K562 (cell line): ENCODE results near the gene HDLBP. TPM values are rescaled to one million over a fixed set of nuclear protein-coding genes. Genes with fewer than 3 reads are reported as not detected.

Experiments used
- C11orf30 ChIP-seq: fragments of 450-650 bp; IDR thresholded peaks from 2 replicates; pipeline ENCODE4 v1.6.1; 2016; ENCODE audit warnings: low read depth, mild to moderate bottlenecking
- CBFB ChIP-seq: sonication (generic); formaldehyde crosslinking; IDR thresholded peaks from 2 replicates; pipeline ENCODE4 v1.4.0; 2020; ENCODE audit warnings: mild to moderate bottlenecking, missing genetic modification reagents
- CHD4 ChIP-seq: fragments of 200-600 bp; sonication (generic); IDR thresholded peaks from 3 replicates; pipeline ENCODE4 v1.6.1; 2012; ENCODE audit warnings: low read depth, mild to moderate bottlenecking, mixed read lengths, low read length, inconsistent platforms; ENCODE audit not compliant: insufficient read depth, insufficient replicate concordance, poor library complexity, severe bottlenecking
- ERF ChIP-seq: fragments of 450-650 bp; formaldehyde crosslinking; IDR thresholded peaks from 2 replicates; pipeline ENCODE4 v1.4.0; 2020; ENCODE audit warnings: mild to moderate bottlenecking, mixed read lengths
- GABPA ChIP-seq: fragments of 200-800 bp; sonication (Bioruptor generic); conservative IDR thresholded peaks from 2 replicates; pipeline ENCODE4 v1.6.1; 2016; ENCODE audit warnings: low read depth, missing genetic modification characterization, missing compliant biosample characterization
- GTF2A2 ChIP-seq: IDR thresholded peaks from 2 replicates; pipeline ENCODE4 v1.6.1; 2016; ENCODE audit warnings: mild to moderate bottlenecking, missing genetic modification characterization, missing compliant biosample characterization
- MCM2 ChIP-seq: fragments of 450-650 bp; IDR thresholded peaks from 2 replicates; pipeline ENCODE4 v1.6.1; 2017; ENCODE audit warnings: low read depth, mild to moderate bottlenecking
- NCOA6 ChIP-seq: fragments of 450-650 bp; IDR thresholded peaks from 2 replicates; pipeline ENCODE4 v1.6.1; 2017; ENCODE audit warnings: mild to moderate bottlenecking
- PTRF ChIP-seq: fragments of 450-650 bp; IDR thresholded peaks from 2 replicates; pipeline ENCODE4 v1.6.1; 2016; ENCODE audit warnings: mild to moderate bottlenecking, missing genetic modification characterization, missing compliant biosample characterization
- TOE1 ChIP-seq, 2 experiments: fragments of 450-650 bp in 1 of 2; sonication (generic) in 1 of 2; formaldehyde crosslinking in 1 of 2; IDR thresholded peaks; 2 replicates each; pipeline versions ENCODE4 v1.7.1 to v1.8.0; 2016 to 2022; ENCODE audit warnings: borderline replicate concordance in 2 of 2, mild to moderate bottlenecking in 2 of 2, antibody characterized with exemption in 1 of 2, inconsistent platforms in 1 of 2, low read depth in 1 of 2, missing genetic modification reagents in 1 of 2, moderate library complexity in 1 of 2
- ZFX ChIP-seq: sonication (generic); formaldehyde crosslinking; IDR thresholded peaks from 2 replicates; pipeline ENCODE4 v1.8.0; 2022; ENCODE audit warnings: mild to moderate bottlenecking, missing genetic modification reagents, moderate library complexity
- ZNF134 ChIP-seq: fragments of 250-450 bp; sonication (Bioruptor Pico); conservative IDR thresholded peaks from 2 replicates; pipeline ENCODE4 v1.4.0; 2020
- ZNF140 ChIP-seq: fragments of 250-450 bp; sonication (Bioruptor Pico); IDR thresholded peaks from 2 replicates; pipeline ENCODE4 v1.8.0; 2021; ENCODE audit warnings: moderate library complexity, mild to moderate bottlenecking, inconsistent platforms
- ZNF212 ChIP-seq: fragments of 450-650 bp; formaldehyde crosslinking; IDR thresholded peaks from 2 replicates; pipeline ENCODE4 v1.4.0; 2020; ENCODE audit warnings: mild to moderate bottlenecking
- ZNF584 ChIP-seq: fragments of 200-800 bp; sonication (Bioruptor generic); IDR thresholded peaks from 2 replicates; pipeline ENCODE4 v1.6.1; 2016; ENCODE audit warnings: low read depth, mild to moderate bottlenecking, missing genetic modification characterization, missing compliant biosample characterization
- polyA plus RNA-seq, 8 experiments: library from polyadenylated mRNA; depleted of rRNA in 4 of 8; stranded (reverse) in 5 of 8; unstranded in 3 of 8; fragments of >200 nt; fragmentation: Nextera tagmentation in 2 of 8; fragmentation: Illumina TruSeq in 1 of 8; extraction: Ambion mirVana in 2 of 8; extraction: Trizol in 1 of 8; gene quantifications; 2 replicates each; pipeline versions ENCODE4 v1.2.1 to v1.2.3, GENCODE V29; 2011 to 2014; ENCODE audit warnings: inconsistent platforms in 1 of 8, missing spikeins in 1 of 8
- total RNA-seq, 7 experiments: library from RNA; depleted of rRNA in 6 of 7; stranded (reverse); fragments of >200 nt in 6 of 7; fragmentation: Illumina TruSeq in 2 of 7; extraction: Trizol in 2 of 7; gene quantifications; 2 replicates each; pipeline versions ENCODE4 v1.2.1 to v1.2.3, GENCODE V29; 2011 to 2021; ENCODE audit warnings: low replicate concordance in 1 of 7
- TF ChIP-seq, protein P1 (sequence below): sonication (generic); formaldehyde crosslinking; IDR thresholded peaks from 2 replicates; pipeline ENCODE4 v1.8.0; 2022; ENCODE audit warnings: mild to moderate bottlenecking, low read depth, missing genetic modification reagents
- TF ChIP-seq, protein P2 (sequence below), 2 experiments: IDR thresholded peaks in 1 of 2; conservative IDR thresholded peaks in 1 of 2; 2 replicates each; pipeline ENCODE4 v1.6.1; 2016; ENCODE audit warnings: low read depth in 2 of 2, mild to moderate bottlenecking in 1 of 2, missing compliant biosample characterization in 1 of 2, missing genetic modification characterization in 1 of 2, moderate library complexity in 1 of 2
- TF ChIP-seq, protein P3 (sequence below): fragments of 250-450 bp; sonication (Bioruptor Pico); IDR thresholded peaks from 2 replicates; pipeline ENCODE4 v1.9.0; 2021; ENCODE audit warnings: mild to moderate bottlenecking
- TF ChIP-seq, protein P4 (sequence below), 2 experiments: fragments of 150-350 bp in 1 of 2; IDR thresholded peaks; 2 replicates each; pipeline ENCODE4 v1.6.1; 2012 to 2016; ENCODE audit warnings: low read depth in 2 of 2, low read length in 2 of 2, mild to moderate bottlenecking in 1 of 2, moderate library complexity in 1 of 2

HDLBP gene
- total and polyA plus RNA-seq, 9 of the 15 experiments (the other 6 are each of a cell fraction or from before 2014, with no cell fraction given), result 24.4 to 378 (median 146) TPM

DNA sequence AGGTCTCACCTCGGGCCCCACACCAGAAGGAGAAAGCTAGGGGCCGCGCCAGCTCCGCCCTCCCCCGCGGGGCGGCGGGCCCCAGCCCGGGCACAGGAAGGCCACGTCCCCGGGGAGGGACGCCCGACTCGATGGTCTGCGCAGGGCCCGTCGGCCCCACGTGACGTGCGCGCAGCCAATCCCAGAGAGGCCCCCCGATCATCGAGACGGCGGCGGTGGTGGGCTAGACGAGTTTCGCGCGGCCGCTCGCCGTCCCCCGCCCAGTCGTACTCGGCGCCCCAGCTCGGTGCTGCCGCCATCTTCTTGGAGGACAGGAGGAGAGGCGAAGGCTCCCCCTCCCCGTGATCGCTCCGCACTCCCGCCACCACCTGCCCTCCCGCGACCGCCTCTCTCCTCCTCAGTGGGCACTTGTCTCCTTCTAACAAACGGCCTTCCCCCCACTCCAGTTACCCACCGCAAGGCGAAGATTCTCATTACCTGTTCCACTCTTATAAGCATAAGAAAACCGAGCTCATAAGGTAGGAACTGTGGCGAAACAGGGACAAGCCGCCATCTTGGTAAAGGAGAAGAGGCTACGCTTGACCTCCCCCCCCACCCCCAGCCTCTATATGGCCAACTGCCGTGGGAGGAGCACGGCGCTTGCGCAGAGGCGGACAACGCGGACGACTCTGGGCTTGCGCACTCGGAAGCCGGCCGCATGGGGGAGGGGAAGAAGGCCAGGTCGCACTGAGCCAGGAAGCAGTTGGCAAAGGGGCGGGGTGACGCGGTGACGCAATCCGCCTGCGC is at the start of gene HDLBP (continued):
- TF ChIP-seq PTRF (tag) (no peak), ZFX (CRISPR knock-in tag) (peak; percentile 97), ZNF584 (no peak), ZNF134 (CRISPR knock-in tag) (no peak), CHD4 (no peak), ERF (CRISPR knock-in tag) (peak; percentile 26; the same call in 1 of the 2 replicates), CBFB (CRISPR knock-in tag) (no peak), MCM2 (no peak), GTF2A2 (tag) (no peak), GABPA (tag) (peak; percentile 76), C11orf30 (peak; percentile 56), NCOA6 (no peak), TOE1 (IDR thresholded peaks at IDR 0.05; ENCODE audit: borderline replicate concordance) (peak; percentile 68), TOE1 (CRISPR knock-in tag; IDR thresholded peaks at IDR 0.05; ENCODE audit: borderline replicate concordance, low read depth) (no peak), ZNF140 (CRISPR knock-in tag) (no peak), ZNF212 (CRISPR knock-in tag) (no peak)
- TF ChIP-seq, protein P1, sequence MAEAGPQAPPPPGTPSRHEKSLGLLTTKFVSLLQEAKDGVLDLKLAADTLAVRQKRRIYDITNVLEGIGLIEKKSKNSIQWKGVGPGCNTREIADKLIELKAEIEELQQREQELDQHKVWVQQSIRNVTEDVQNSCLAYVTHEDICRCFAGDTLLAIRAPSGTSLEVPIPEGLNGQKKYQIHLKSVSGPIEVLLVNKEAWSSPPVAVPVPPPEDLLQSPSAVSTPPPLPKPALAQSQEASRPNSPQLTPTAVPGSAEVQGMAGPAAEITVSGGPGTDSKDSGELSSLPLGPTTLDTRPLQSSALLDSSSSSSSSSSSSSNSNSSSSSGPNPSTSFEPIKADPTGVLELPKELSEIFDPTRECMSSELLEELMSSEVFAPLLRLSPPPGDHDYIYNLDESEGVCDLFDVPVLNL, result peak; percentile 74; the same call in 1 of the 2 replicates
- TF ChIP-seq, protein P2, sequence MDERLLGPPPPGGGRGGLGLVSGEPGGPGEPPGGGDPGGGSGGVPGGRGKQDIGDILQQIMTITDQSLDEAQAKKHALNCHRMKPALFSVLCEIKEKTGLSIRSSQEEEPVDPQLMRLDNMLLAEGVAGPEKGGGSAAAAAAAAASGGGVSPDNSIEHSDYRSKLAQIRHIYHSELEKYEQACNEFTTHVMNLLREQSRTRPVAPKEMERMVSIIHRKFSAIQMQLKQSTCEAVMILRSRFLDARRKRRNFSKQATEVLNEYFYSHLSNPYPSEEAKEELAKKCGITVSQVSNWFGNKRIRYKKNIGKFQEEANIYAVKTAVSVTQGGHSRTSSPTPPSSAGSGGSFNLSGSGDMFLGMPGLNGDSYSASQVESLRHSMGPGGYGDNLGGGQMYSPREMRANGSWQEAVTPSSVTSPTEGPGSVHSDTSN (CRISPR knock-in tag; IDR thresholded peaks at IDR 0.05; ENCODE audit: low read depth), result no peak
- TF ChIP-seq, protein P2 (tag; conservative IDR thresholded peaks at IDR 0.05; ENCODE audit: low read depth), result no peak
- TF ChIP-seq, protein P3, sequence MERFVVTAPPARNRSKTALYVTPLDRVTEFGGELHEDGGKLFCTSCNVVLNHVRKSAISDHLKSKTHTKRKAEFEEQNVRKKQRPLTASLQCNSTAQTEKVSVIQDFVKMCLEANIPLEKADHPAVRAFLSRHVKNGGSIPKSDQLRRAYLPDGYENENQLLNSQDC, result no peak
- TF ChIP-seq, protein P4, sequence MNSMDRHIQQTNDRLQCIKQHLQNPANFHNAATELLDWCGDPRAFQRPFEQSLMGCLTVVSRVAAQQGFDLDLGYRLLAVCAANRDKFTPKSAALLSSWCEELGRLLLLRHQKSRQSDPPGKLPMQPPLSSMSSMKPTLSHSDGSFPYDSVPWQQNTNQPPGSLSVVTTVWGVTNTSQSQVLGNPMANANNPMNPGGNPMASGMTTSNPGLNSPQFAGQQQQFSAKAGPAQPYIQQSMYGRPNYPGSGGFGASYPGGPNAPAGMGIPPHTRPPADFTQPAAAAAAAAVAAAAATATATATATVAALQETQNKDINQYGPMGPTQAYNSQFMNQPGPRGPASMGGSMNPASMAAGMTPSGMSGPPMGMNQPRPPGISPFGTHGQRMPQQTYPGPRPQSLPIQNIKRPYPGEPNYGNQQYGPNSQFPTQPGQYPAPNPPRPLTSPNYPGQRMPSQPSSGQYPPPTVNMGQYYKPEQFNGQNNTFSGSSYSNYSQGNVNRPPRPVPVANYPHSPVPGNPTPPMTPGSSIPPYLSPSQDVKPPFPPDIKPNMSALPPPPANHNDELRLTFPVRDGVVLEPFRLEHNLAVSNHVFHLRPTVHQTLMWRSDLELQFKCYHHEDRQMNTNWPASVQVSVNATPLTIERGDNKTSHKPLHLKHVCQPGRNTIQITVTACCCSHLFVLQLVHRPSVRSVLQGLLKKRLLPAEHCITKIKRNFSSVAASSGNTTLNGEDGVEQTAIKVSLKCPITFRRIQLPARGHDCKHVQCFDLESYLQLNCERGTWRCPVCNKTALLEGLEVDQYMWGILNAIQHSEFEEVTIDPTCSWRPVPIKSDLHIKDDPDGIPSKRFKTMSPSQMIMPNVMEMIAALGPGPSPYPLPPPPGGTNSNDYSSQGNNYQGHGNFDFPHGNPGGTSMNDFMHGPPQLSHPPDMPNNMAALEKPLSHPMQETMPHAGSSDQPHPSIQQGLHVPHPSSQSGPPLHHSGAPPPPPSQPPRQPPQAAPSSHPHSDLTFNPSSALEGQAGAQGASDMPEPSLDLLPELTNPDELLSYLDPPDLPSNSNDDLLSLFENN (IDR thresholded peaks at IDR 0.05; ENCODE audit: low read depth in 2 of 2, low read length in 2 of 2), result no peak
